Panc1 (cell line): ENCODE results near the gene QRFP. TPM values are rescaled to one million over a fixed set of nuclear protein-coding genes. Genes with fewer than 3 reads are reported as not detected.

Source experiments
- ATAC-seq: fragments of 200-7000 bp; cut with Tn5 transposase; 2 replicates; pipeline ENCODE4 v1.9.1; 2020; ENCODE audit warnings: mild to moderate bottlenecking, moderate library complexity
- BruUV-seq: library from RNA; stranded (reverse); fragments of 400-500 nt; replicated peaks from 2 replicates; lab custom pipeline; 2021; lab: Mats Ljungman, UMichigan
- CTCF ChIA-PET: fragments of 300-600 bp; sonication (Branson Sonifier 250); formaldehyde crosslinking; loops from one replicate; lab custom pipeline; 2022; ENCODE audit warnings: antibody characterized with exemption; lab: Charles Lee
- POLR2A ChIA-PET: fragments of 300-600 bp; sonication (Branson Sonifier 250); formaldehyde crosslinking; loops from one replicate; lab custom pipeline; 2022; ENCODE audit warnings: antibody characterized with exemption; lab: Charles Lee
- DNase-seq: peaks from one replicate; pipeline ENCODE4 v3.0.0-alpha.2; 2010; ENCODE audit warnings: low read depth, low spot score
- H3K27ac ChIP-seq: 2 replicates; pipeline ENCODE4 v1.5.1; 2011; ENCODE audit warnings: mild to moderate bottlenecking, low read length, inconsistent platforms
- H3K27me3 ChIP-seq: fragments of 200-500 bp; sonication (Bioruptor generic); 2 replicates; pipeline ENCODE4 v1.6.0; 2014; ENCODE audit warnings: low read length, inconsistent platforms; ENCODE audit not compliant: control insufficient read depth, insufficient read depth
- H3K36me3 ChIP-seq: fragments of 200-500 bp; sonication (Bioruptor generic); 2 replicates; pipeline ENCODE4 v1.5.1; 2014; ENCODE audit warnings: inconsistent platforms, mild to moderate bottlenecking, low read length, moderate library complexity; ENCODE audit not compliant: control insufficient read depth, insufficient read depth
- H3K4me1 ChIP-seq: 2 replicates; pipeline ENCODE4 v1.5.1; 2011; ENCODE audit warnings: inconsistent platforms, mild to moderate bottlenecking, low read length, moderate library complexity; ENCODE audit not compliant: control insufficient read depth, insufficient read depth
- H3K4me3 ChIP-seq, 2 experiments: 2 replicates each; pipeline ENCODE4 v1.5.1; 2011 to 2012; ENCODE audit warnings: low read depth in 2 of 2, low read length in 2 of 2, mild to moderate bottlenecking in 2 of 2, inconsistent platforms in 1 of 2, moderate library complexity in 1 of 2
- H3K9me3 ChIP-seq: fragments of 200-500 bp; sonication (Bioruptor generic); 2 replicates; pipeline ENCODE4 v1.5.1; 2014; ENCODE audit warnings: low read depth, mild to moderate bottlenecking, inconsistent platforms, low read length, moderate library complexity; ENCODE audit not compliant: control insufficient read depth, insufficient read depth
- CTCF ChIP-seq: fragments of 450-650 bp; IDR thresholded peaks from 2 replicates; pipeline ENCODE4 v1.5.1; 2017; ENCODE audit warnings: mild to moderate bottlenecking
- POLR2AphosphoS5 ChIP-seq: IDR thresholded peaks from 2 replicates; pipeline ENCODE4 v1.6.1; 2012; ENCODE audit warnings: mild to moderate bottlenecking, low read depth, low read length, moderate library complexity
- REST ChIP-seq, 2 experiments: IDR thresholded peaks; 2 replicates each; pipeline ENCODE4 v1.6.1; 2011 to 2012; ENCODE audit warnings: low read depth in 2 of 2, control low read depth in 1 of 2, low read length in 1 of 2, mild to moderate bottlenecking in 1 of 2, moderate library complexity in 1 of 2; ENCODE audit not compliant: insufficient read depth in 1 of 2
- SIN3A ChIP-seq: IDR thresholded peaks from 2 replicates; pipeline ENCODE4 v1.6.1; 2012; ENCODE audit warnings: low read depth, mild to moderate bottlenecking, low read length, moderate library complexity, borderline replicate concordance; ENCODE audit not compliant: insufficient read depth
- TCF7L2 ChIP-seq: IDR thresholded peaks from 2 replicates; pipeline ENCODE4 v1.6.1; 2011; ENCODE audit warnings: mild to moderate bottlenecking, low read depth, low read length, inconsistent platforms
- in situ Hi-C: cut with HindIII; loops from 2 replicates; pipeline ENCODE4 v1.10.0; 2016; ENCODE audit warnings: low sequenced_read_pairs, low pct_unique_long_range_greater_than_20kb
- intact Hi-C: fragments of 100-400 bp; cut with micrococcal nuclease; formaldehyde crosslinking; loops from one replicate; pipeline ENCODE4 v1.10.0; 2022; ENCODE audit not compliant: unreplicated experiment
- total RNA-seq: library from RNA; stranded (reverse); gene quantifications from one replicate; pipeline ENCODE4 v1.2.1, GENCODE V29; 2021; ENCODE audit not compliant: unreplicated experiment

Gene QRFP
- total RNA-seq, 1 experiment from 2014 or later, result not detected

- Histone ChIP-seq H3K36me3 (peaks cover 12% of the 10 kb centered on the region; the same call in 1 of the 2 replicates), H3K4me1 (no peaks in the 10 kb centered on the region), H3K4me3 (no peak overlapping the region), H3K27ac (no peak overlapping the region), H3K9me3 (no peaks in the 10 kb centered on the region), H3K27me3 (no peaks in the 10 kb centered on the region)
- no peak for TF ChIP-seq CTCF
- TF ChIP-seq SIN3A, result no peak
- no peak for TF ChIP-seq REST (IDR thresholded peaks at IDR 0.05; ENCODE audit: insufficient read depth in 1 of 2, low read depth in 2 of 2, low read length in 1 of 2)
- TF ChIP-seq TCF7L2, result no peak
- TF ChIP-seq POLR2AphosphoS5, result no peak
- intact Hi-C loops, result no loop called here
- no TSS peak for BruUV-seq
- ATAC-seq (no peak), DNase-seq (no peak)
- in situ Hi-C loops, result no loop called here
- ChIA-PET CTCF (interaction anchor here (1.7 kb wide), 1 partner anchor 12 kb away, joined by 10 read pairs; no protein-coding TSS in a partner anchor), POLR2A (no interaction called here)
Observed at GRCh38 chr9:130878295-130878694, 18.3 kb downstream of the QRFP start.

GRCh38 chr9:130877300-130877699 is 19.3 kb downstream of the QRFP start:
- intact Hi-C loops (no loop called here), in situ Hi-C loops (no loop called here)
- Histone ChIP-seq H3K4me3 (no peak overlapping the region), H3K36me3 (peaks cover 12% of the 10 kb centered on the region; the same call in 1 of the 2 replicates), H3K27me3 (no peaks in the 10 kb centered on the region), H3K9me3 (no peaks in the 10 kb centered on the region), H3K4me1 (no peaks in the 10 kb centered on the region), H3K27ac (no peak overlapping the region)
- TF ChIP-seq CTCF (no peak), REST (IDR thresholded peaks at IDR 0.05; ENCODE audit: insufficient read depth in 1 of 2, low read depth in 2 of 2, low read length in 1 of 2) (no peak), POLR2AphosphoS5 (no peak), SIN3A (no peak), TCF7L2 (no peak)
- no TSS peak for BruUV-seq
- ChIA-PET CTCF (interaction anchor here (1.7 kb wide), 1 partner anchor 11 kb away, joined by 10 read pairs; no protein-coding TSS in a partner anchor), POLR2A (no interaction called here)
- ATAC-seq (no peak), DNase-seq (no peak)
